Superior temporal gyrus (tissue), 1 donor: ENCODE data around the gene CHD6.
"Not testable (repeated sequence)": the region's sequence is repeated elsewhere in the genome, so short reads cannot be mapped to it uniquely, and the experiment has no call there.

ENCODE experiments used
- DNase-seq: peaks from one replicate; pipeline ENCODE4 v3.0.0-alpha.2; 2016; ENCODE audit errors: extremely low spot score

Gene CHD6

GRCh38 chr20:41540459-41540858 lies 77.7 kb downstream of the CHD6 start:
- DNase-seq = no peak

GRCh38 chr20:41538810-41539596 lies 79.2 kb downstream of the CHD6 start:
- DNase-seq = no peak

- no peak for DNase-seq
Observed at GRCh38 chr20:41537865-41538264, 80.3 kb downstream of the CHD6 start.

GRCh38 chr20:41535551-41535950 lies 82.6 kb downstream of the CHD6 start:
- not testable (repeated sequence) for DNase-seq

- no peak for DNase-seq
Observed at GRCh38 chr20:41534842-41535241, 83.3 kb downstream of the CHD6 start.

GRCh38 chr20:41534170-41534569 lies 84.0 kb downstream of the CHD6 start:
- DNase-seq = no peak

- no peak for DNase-seq
Observed at GRCh38 chr20:41533537-41534136, 84.5 kb downstream of the CHD6 start.

- no peak for DNase-seq
Observed at GRCh38 chr20:41532935-41533334, 85.2 kb downstream of the CHD6 start.

GRCh38 chr20:41531518-41532275 lies 86.5 kb downstream of the CHD6 start:
- DNase-seq = no peak

GRCh38 chr20:41530923-41531322 lies 87.3 kb downstream of the CHD6 start:
- no peak for DNase-seq

- DNase-seq = no peak
Observed at GRCh38 chr20:41526327-41526726, 91.8 kb downstream of the CHD6 start.

GRCh38 chr20:41524980-41525613 lies 93.1 kb downstream of the CHD6 start:
- DNase-seq = peak; percentile 64

- DNase-seq = no peak
Observed at GRCh38 chr20:41523857-41524256, 94.3 kb downstream of the CHD6 start.

GRCh38 chr20:41513829-41514228 lies 104.3 kb downstream of the CHD6 start:
- no peak for DNase-seq

- no peak for DNase-seq
Observed at GRCh38 chr20:41512624-41513023, 105.6 kb downstream of the CHD6 start.

- DNase-seq = no peak
Observed at GRCh38 chr20:41510847-41511450, 107.2 kb downstream of the CHD6 start.

GRCh38 chr20:41510224-41510623 lies 108.0 kb downstream of the CHD6 start:
- DNase-seq = no peak

- no peak for DNase-seq
Observed at GRCh38 chr20:41509316-41510200, 108.6 kb downstream of the CHD6 start.

GRCh38 chr20:41508335-41508734 lies 109.8 kb downstream of the CHD6 start:
- no peak for DNase-seq

GRCh38 chr20:41507851-41508250 lies 110.3 kb downstream of the CHD6 start:
- no peak for DNase-seq

GRCh38 chr20:41507436-41507835 lies 110.7 kb downstream of the CHD6 start:
- DNase-seq = no peak
